Measurements from ENCODE around the gene SIGLEC7. TPM values are rescaled to one million over a fixed set of nuclear protein-coding genes. Genes with fewer than 3 reads are reported as not detected.

Gene SIGLEC7
- total RNA-seq, 1 experiment from 2014 or later: not detected

- Histone ChIP-seq H3K9me3 (peaks cover 6% of the 10 kb centered on the region), H3K27me3 (peaks cover 7% of the 10 kb centered on the region; the same call in 1 of the 2 replicates), H3K36me3 (no peaks in the 10 kb centered on the region), H3K4me3 (no peak overlapping the region)
- no peak for DNase-seq
These were observed 58.1 kb downstream of the SIGLEC7 start for GRCh38 chr19:51200071-51200666.

DNA sequence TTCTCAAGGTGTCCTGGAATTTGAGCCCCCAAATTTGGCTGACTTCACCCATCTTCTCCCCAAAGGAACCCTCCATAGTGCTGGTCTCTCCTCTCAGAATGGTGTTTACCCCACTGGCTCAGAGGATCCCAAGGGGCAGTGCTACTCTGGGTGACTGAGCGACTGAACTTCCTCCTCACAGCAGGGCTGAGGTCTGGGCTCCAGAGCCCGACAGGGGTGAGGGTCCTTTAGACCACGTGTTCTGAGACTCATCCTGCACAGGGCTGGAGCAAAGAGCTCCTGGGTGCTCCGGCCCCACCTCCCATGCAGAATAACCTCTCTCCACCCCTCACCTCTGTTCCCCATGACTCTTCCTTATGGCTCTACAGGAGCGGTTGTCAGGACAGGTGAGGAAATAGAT is 59.6 kb downstream of the SIGLEC7 start:
- no peak overlapping the region for H3K4me3 ChIP-seq
- H3K27me3 ChIP-seq: peaks cover 7% of the 10 kb centered on the region; the same call in 1 of the 2 replicates
- no peaks in the 10 kb centered on the region for H3K9me3 ChIP-seq
- no peak for DNase-seq
- H3K36me3 ChIP-seq: no peaks in the 10 kb centered on the region

Other genes starting within 250 kb of the SIGLEC7 start
- not detected in 2 replicates for gene KLK4, start 230.9 kb upstream of the SIGLEC7 start, total RNA-seq (2014; rRNA removed; shearing (Covaris generic); ENCODE audit: low replicate concordance)
- 278 and 454 TPM in 2 replicates for gene KLK5, start 189.3 kb upstream of the SIGLEC7 start, total RNA-seq (2014; rRNA removed; shearing (Covaris generic); ENCODE audit: low replicate concordance)
- gene KLK6, start 172.7 kb upstream of the SIGLEC7 start, total RNA-seq (2014; rRNA removed; shearing (Covaris generic); ENCODE audit: low replicate concordance): 4.8 and 8.5 TPM in 2 replicates
- gene KLK7, start 158.4 kb upstream of the SIGLEC7 start, total RNA-seq (2014; rRNA removed; shearing (Covaris generic); ENCODE audit: low replicate concordance): 17.9 and 31.4 TPM in 2 replicates
- not detected in 2 replicates for gene KLK8, start 140.7 kb upstream of the SIGLEC7 start, total RNA-seq (2014; rRNA removed; shearing (Covaris generic); ENCODE audit: low replicate concordance)
- gene KLK10, start 122.6 kb upstream of the SIGLEC7 start, total RNA-seq (2014; rRNA removed; shearing (Covaris generic); ENCODE audit: low replicate concordance): 1.5 and 7.0 TPM in 2 replicates
- not detected in 2 replicates for gene KLK11, start 115.7 kb upstream of the SIGLEC7 start, total RNA-seq (2014; rRNA removed; shearing (Covaris generic); ENCODE audit: low replicate concordance)
- not detected in 2 replicates for gene KLK12, start 107.3 kb upstream of the SIGLEC7 start, total RNA-seq (2014; rRNA removed; shearing (Covaris generic); ENCODE audit: low replicate concordance)
- not detected in 2 replicates for gene KLK13, start 77.2 kb upstream of the SIGLEC7 start, total RNA-seq (2014; rRNA removed; shearing (Covaris generic); ENCODE audit: low replicate concordance)
- gene KLK14, start 59.4 kb upstream of the SIGLEC7 start, total RNA-seq (2014; rRNA removed; shearing (Covaris generic); ENCODE audit: low replicate concordance): not detected in 2 replicates
- 18.7 and 33.5 TPM in 2 replicates for gene CTU1, start 33.9 kb upstream of the SIGLEC7 start, total RNA-seq (2014; rRNA removed; shearing (Covaris generic); ENCODE audit: low replicate concordance)
- gene SIGLEC9, start 17.4 kb upstream of the SIGLEC7 start, total RNA-seq (2014; rRNA removed; shearing (Covaris generic); ENCODE audit: low replicate concordance): not detected in 2 replicates
- 0.22 and 3.8 TPM in 2 replicates for gene CD33, start 82.8 kb downstream of the SIGLEC7 start, total RNA-seq (2014; rRNA removed; shearing (Covaris generic); ENCODE audit: low replicate concordance)
- gene SIGLECL1, start 108.8 kb downstream of the SIGLEC7 start, total RNA-seq (2014; rRNA removed; shearing (Covaris generic); ENCODE audit: low replicate concordance): not detected in 2 replicates
- not detected in 2 replicates for gene IGLON5, start 169.3 kb downstream of the SIGLEC7 start, total RNA-seq (2014; rRNA removed; shearing (Covaris generic); ENCODE audit: low replicate concordance)
- gene VSIG10L, start 199.8 kb downstream of the SIGLEC7 start, total RNA-seq (2014; rRNA removed; shearing (Covaris generic); ENCODE audit: low replicate concordance): 0.10 and 0.95 TPM in 2 replicates
- gene ETFB, start 224.1 kb downstream of the SIGLEC7 start, total RNA-seq (2014; rRNA removed; shearing (Covaris generic); ENCODE audit: low replicate concordance): 170 and 237 TPM in 2 replicates
- gene CLDND2, start 226.7 kb downstream of the SIGLEC7 start, total RNA-seq (2014; rRNA removed; shearing (Covaris generic); ENCODE audit: low replicate concordance): not detected in 2 replicates
- gene NKG7, start 230.4 kb downstream of the SIGLEC7 start, total RNA-seq (2014; rRNA removed; shearing (Covaris generic); ENCODE audit: low replicate concordance): not detected in 2 replicates
- gene LIM2, start 245.7 kb downstream of the SIGLEC7 start, total RNA-seq (2014; rRNA removed; shearing (Covaris generic); ENCODE audit: low replicate concordance): not detected in 2 replicates
- gene C19orf84, start 248.3 kb downstream of the SIGLEC7 start, total RNA-seq (2014; rRNA removed; shearing (Covaris generic); ENCODE audit: low replicate concordance): not detected in 2 replicates